ENCODE measurements around the gene FBP2. TPM values are rescaled to one million over a fixed set of nuclear protein-coding genes. Genes with fewer than 3 reads are reported as not detected.

Gene FBP2
- total RNA-seq, 2 donors from 2014 or later: 2.0 TPM; not detected in 1

DNA sequence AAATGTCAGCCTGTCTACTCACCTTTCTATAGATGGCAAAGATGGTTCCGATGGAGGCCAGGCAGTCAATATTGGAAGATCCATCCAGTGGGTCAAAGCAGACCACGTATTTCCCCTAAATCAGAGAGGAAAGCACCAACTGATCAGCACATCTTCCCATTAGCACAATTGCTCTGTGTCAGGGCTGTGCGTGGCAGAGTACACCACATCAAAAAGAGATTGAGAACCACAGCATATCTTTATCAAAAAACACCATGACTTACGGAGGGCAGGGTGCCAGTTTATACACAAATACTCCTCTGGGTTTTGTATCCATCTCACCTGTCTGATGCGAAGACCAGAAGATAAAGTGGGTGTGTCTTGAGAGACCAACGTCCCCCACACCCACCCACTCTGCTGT, 9.1 kb downstream of the FBP2 start:
- Histone ChIP-seq H3K4me3 (no peak overlapping the region), H3K27me3 (replicated peaks; ENCODE audit: insufficient read depth) (no peaks in the 10 kb centered on the region), H3K9me3 (no peaks in the 10 kb centered on the region), H3K27ac (no peak overlapping the region), H3K36me3 (no peaks in the 10 kb centered on the region), H3K4me1 (replicated peaks) (no peaks in the 10 kb centered on the region)
- DNase-seq (ENCODE audit: low spot score): no peak
- TF ChIP-seq POLR2AphosphoS5 (IDR thresholded peaks at IDR 0.05) (no peak), POLR2A (IDR thresholded peaks at IDR 0.05) (no peak)
- TF ChIP-seq, protein P1, sequence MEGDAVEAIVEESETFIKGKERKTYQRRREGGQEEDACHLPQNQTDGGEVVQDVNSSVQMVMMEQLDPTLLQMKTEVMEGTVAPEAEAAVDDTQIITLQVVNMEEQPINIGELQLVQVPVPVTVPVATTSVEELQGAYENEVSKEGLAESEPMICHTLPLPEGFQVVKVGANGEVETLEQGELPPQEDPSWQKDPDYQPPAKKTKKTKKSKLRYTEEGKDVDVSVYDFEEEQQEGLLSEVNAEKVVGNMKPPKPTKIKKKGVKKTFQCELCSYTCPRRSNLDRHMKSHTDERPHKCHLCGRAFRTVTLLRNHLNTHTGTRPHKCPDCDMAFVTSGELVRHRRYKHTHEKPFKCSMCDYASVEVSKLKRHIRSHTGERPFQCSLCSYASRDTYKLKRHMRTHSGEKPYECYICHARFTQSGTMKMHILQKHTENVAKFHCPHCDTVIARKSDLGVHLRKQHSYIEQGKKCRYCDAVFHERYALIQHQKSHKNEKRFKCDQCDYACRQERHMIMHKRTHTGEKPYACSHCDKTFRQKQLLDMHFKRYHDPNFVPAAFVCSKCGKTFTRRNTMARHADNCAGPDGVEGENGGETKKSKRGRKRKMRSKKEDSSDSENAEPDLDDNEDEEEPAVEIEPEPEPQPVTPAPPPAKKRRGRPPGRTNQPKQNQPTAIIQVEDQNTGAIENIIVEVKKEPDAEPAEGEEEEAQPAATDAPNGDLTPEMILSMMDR (IDR thresholded peaks at IDR 0.05): no peak
- WGBS: 89% methylated on average over 6 of the region's 6 CpGs
- intact Hi-C loops (cut with DNase I): no loop called here

DNA sequence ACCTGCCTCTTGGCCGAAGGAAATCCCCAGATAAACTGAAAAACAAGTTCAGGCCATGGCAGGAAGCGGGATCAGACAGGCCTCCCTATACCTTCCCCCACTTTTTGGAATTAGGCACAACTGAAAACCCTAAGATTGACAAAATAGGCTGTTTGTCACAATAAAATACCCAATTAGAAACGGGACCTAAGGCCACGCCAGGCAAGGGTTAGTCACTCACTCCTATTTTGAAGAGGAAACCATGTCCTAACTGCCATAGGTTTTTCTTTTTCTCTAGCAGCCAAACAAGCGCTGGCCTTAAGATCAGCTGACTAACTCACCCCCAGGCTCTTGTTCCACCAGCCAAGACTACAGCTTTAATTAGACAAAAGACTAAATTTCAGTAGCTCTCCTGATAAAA, 11.9 kb downstream of the FBP2 start:
- H3K4me1 ChIP-seq (replicated peaks): peaks cover 4% of the 10 kb centered on the region
- no peaks in the 10 kb centered on the region for H3K36me3 ChIP-seq
- TF ChIP-seq, protein P1 (IDR thresholded peaks at IDR 0.05): no peak
- TF ChIP-seq POLR2AphosphoS5 (IDR thresholded peaks at IDR 0.05): no peak
- no peak for TF ChIP-seq POLR2A (IDR thresholded peaks at IDR 0.05)
- no peak for DNase-seq (ENCODE audit: low spot score)
- no peaks in the 10 kb centered on the region for H3K9me3 ChIP-seq
- WGBS: 69% methylated on average over 5 of the region's 5 CpGs
- H3K27ac ChIP-seq: no peak overlapping the region
- intact Hi-C loops (cut with DNase I): no loop called here
- no peak overlapping the region for H3K4me3 ChIP-seq
- no peaks in the 10 kb centered on the region for H3K27me3 ChIP-seq (replicated peaks; ENCODE audit: insufficient read depth)

DNA sequence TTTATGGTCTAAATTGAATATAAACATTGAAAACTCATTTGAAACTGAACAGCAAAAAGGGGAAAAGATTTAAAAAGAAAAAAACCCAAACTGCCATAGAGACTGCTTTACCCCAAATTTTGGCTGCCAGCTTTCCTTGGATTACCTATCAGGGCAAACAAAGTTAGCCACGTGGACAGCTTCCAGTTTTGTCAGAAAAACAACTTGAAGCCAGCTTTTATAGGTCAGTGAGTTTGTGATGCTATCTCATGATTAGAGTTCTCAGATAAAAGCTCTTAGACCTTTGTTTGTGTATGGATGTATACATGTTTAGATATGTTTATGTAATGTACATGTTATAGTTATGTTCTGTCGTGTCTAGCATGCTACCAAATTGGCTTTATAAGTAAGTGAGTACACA, 16.1 kb downstream of the FBP2 start:
- H3K9me3 ChIP-seq: no peaks in the 10 kb centered on the region
- H3K27ac ChIP-seq: no peak overlapping the region
- peak; percentile 36 for DNase-seq (ENCODE audit: low spot score)
- intact Hi-C loops (cut with DNase I): no loop called here
- H3K4me1 ChIP-seq (replicated peaks): peaks cover 4% of the 10 kb centered on the region
- no peak overlapping the region for H3K4me3 ChIP-seq
- WGBS: 19% methylated on average over 2 of the region's 2 CpGs
- TF ChIP-seq POLR2AphosphoS5 (IDR thresholded peaks at IDR 0.05): peak; percentile 14
- TF ChIP-seq, protein P1 (IDR thresholded peaks at IDR 0.05): no peak
- H3K36me3 ChIP-seq: no peaks in the 10 kb centered on the region
- no peaks in the 10 kb centered on the region for H3K27me3 ChIP-seq (replicated peaks; ENCODE audit: insufficient read depth)

DNA sequence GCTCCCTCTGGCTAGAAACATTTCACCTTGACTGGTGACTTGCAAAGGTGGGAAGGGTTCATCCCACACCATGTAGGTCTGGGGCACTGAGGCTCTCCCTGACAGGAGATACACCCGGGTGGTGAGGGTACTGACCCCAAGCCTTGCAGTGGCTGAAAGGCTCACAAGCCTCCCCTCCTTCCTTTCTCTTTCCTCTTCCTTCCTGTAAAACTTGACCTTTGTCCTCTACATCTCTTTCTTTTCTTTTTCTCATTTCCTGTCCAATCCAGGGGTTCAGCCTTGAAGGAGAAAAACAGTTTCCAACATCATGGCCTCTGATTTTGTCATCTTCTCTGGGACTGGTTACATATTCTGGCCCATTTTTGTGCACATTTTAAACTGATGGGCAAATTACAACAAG, 16.6 kb downstream of the FBP2 start:
- WGBS: 33% methylated on average over 1 of the region's 1 CpG
- no peaks in the 10 kb centered on the region for H3K9me3 ChIP-seq
- no peak for TF ChIP-seq POLR2AphosphoS5 (IDR thresholded peaks at IDR 0.05)
- no peak for TF ChIP-seq POLR2A (IDR thresholded peaks at IDR 0.05)
- TF ChIP-seq, protein P1 (IDR thresholded peaks at IDR 0.05): no peak

DNA sequence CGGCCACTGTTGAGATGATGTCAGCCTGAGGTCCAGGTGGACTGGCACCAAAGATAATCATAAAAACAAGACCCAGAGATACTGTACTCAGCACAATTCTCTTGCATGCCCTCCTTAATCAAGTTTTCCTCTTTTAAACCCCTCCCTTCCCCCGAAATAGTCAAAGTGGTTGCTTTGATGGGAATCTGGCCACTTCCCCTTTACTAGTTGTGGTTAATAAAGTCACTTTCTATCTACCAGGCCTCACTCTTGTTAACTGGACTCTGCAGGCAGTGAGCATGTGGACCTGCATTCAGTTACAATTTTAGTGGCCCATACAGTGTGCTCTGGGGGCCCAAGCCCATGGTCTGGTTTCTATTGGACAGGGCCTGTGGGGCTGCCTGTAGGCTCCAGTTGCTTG, 17.5 kb downstream of the FBP2 start:
- Histone ChIP-seq H3K27ac (no peak overlapping the region), H3K4me1 (replicated peaks) (peaks cover 4% of the 10 kb centered on the region), H3K4me3 (no peak overlapping the region), H3K9me3 (no peaks in the 10 kb centered on the region), H3K27me3 (replicated peaks; ENCODE audit: insufficient read depth) (no peaks in the 10 kb centered on the region), H3K36me3 (no peaks in the 10 kb centered on the region)
- no peak for TF ChIP-seq POLR2AphosphoS5 (IDR thresholded peaks at IDR 0.05)
- TF ChIP-seq, protein P1 (IDR thresholded peaks at IDR 0.05): no peak
- TF ChIP-seq POLR2A (IDR thresholded peaks at IDR 0.05): no peak
- intact Hi-C loops (cut with DNase I): no loop called here
- DNase-seq (ENCODE audit: low spot score): no peak
- WGBS: 93% methylated on average over 2 of the region's 2 CpGs

More for the DNA sequence above, 16.6 kb downstream of the FBP2 start:
- Histone ChIP-seq H3K27ac (no peak overlapping the region), H3K36me3 (no peaks in the 10 kb centered on the region), H3K4me1 (replicated peaks) (peaks cover 4% of the 10 kb centered on the region), H3K4me3 (no peak overlapping the region), H3K27me3 (replicated peaks; ENCODE audit: insufficient read depth) (no peaks in the 10 kb centered on the region)
- no peak for DNase-seq (ENCODE audit: low spot score)
- intact Hi-C loops (cut with DNase I): no loop called here
